ENCODE results near the gene GLTP.

The GLTP gene

GRCh38 chr12:109876406-109876805 lies 3.9 kb downstream of the GLTP start:
- no peak for ATAC-seq

GRCh38 chr12:109875572-109876131 lies 4.7 kb downstream of the GLTP start:
- TF ChIP-seq PPARA (CRISPR knock-in tag; IDR thresholded peaks at IDR 0.05; ENCODE audit: borderline replicate concordance) (no peak), OSR1 (CRISPR knock-in tag; IDR thresholded peaks at IDR 0.05) (no peak), BACH2 (CRISPR knock-in tag; IDR thresholded peaks at IDR 0.05; ENCODE audit: borderline replicate concordance) (no peak), ZFP30 (CRISPR knock-in tag; IDR thresholded peaks at IDR 0.05) (no peak), ESRRG (CRISPR knock-in tag; IDR thresholded peaks at IDR 0.05) (no peak), CREB5 (CRISPR knock-in tag; IDR thresholded peaks at IDR 0.05; ENCODE audit: low read depth) (no peak), ZC3H10 (CRISPR knock-in tag; IDR thresholded peaks at IDR 0.05) (no peak), ARNTL (CRISPR knock-in tag; IDR thresholded peaks at IDR 0.05; ENCODE audit: borderline replicate concordance, low read depth) (no peak), ZNF8 (CRISPR knock-in tag; IDR thresholded peaks at IDR 0.05) (no peak), TOX (CRISPR knock-in tag; IDR thresholded peaks at IDR 0.05; ENCODE audit: borderline replicate concordance) (no peak), TSHZ2 (CRISPR knock-in tag; IDR thresholded peaks at IDR 0.05) (no peak), ZNF565 (CRISPR knock-in tag; conservative IDR thresholded peaks at IDR 0.05; ENCODE audit: low read depth) (no peak), ZNF70 (CRISPR knock-in tag; IDR thresholded peaks at IDR 0.05) (no peak), PATZ1 (CRISPR knock-in tag; IDR thresholded peaks at IDR 0.05; ENCODE audit: borderline replicate concordance) (no peak), ZFP3 (CRISPR knock-in tag; IDR thresholded peaks at IDR 0.05) (no peak), TCF4 (CRISPR knock-in tag; IDR thresholded peaks at IDR 0.05; ENCODE audit: borderline replicate concordance) (no peak), CSRNP3 (CRISPR knock-in tag; IDR thresholded peaks at IDR 0.05) (no peak), SNAI2 (CRISPR knock-in tag; IDR thresholded peaks at IDR 0.05) (no peak), GLIS3 (CRISPR knock-in tag; IDR thresholded peaks at IDR 0.05) (no peak), RARB (CRISPR knock-in tag; IDR thresholded peaks at IDR 0.05) (no peak)
- ATAC-seq, result no peak

More at GRCh38 chr12:109876406-109876805, 3.9 kb downstream of the GLTP start:
- TF ChIP-seq PATZ1 (CRISPR knock-in tag; IDR thresholded peaks at IDR 0.05; ENCODE audit: borderline replicate concordance) (no peak), ZNF70 (CRISPR knock-in tag; IDR thresholded peaks at IDR 0.05) (no peak), TCF4 (CRISPR knock-in tag; IDR thresholded peaks at IDR 0.05; ENCODE audit: borderline replicate concordance) (no peak), ZFP3 (CRISPR knock-in tag; IDR thresholded peaks at IDR 0.05) (no peak), ZFP30 (CRISPR knock-in tag; IDR thresholded peaks at IDR 0.05) (no peak)

GRCh38 chr12:109873653-109874052 lies 6.7 kb downstream of the GLTP start:
- no peak for ATAC-seq
- no peak for TF ChIP-seq ISL1 (CRISPR knock-in tag; IDR thresholded peaks at IDR 0.05)
- TF ChIP-seq ZFP30 (CRISPR knock-in tag; IDR thresholded peaks at IDR 0.05), result no peak
- TF ChIP-seq OSR1 (CRISPR knock-in tag; IDR thresholded peaks at IDR 0.05), result no peak
- no peak for TF ChIP-seq SNAI2 (CRISPR knock-in tag; IDR thresholded peaks at IDR 0.05)
- TF ChIP-seq TCF4 (CRISPR knock-in tag; IDR thresholded peaks at IDR 0.05; ENCODE audit: borderline replicate concordance), result no peak
- no peak for TF ChIP-seq ZNF565 (CRISPR knock-in tag; conservative IDR thresholded peaks at IDR 0.05; ENCODE audit: low read depth)
- TF ChIP-seq PPARA (CRISPR knock-in tag; IDR thresholded peaks at IDR 0.05; ENCODE audit: borderline replicate concordance), result no peak
- no peak for TF ChIP-seq RARB (CRISPR knock-in tag; IDR thresholded peaks at IDR 0.05)
- TF ChIP-seq CSDC2 (CRISPR knock-in tag; IDR thresholded peaks at IDR 0.05), result no peak

Measured in SK-N-SH treated with all-trans-retinoic acid at 6 μM for 48 hours (cell line).